GM21825 (cell line): ENCODE measurements around the gene TPT1.

Experiments
- ATAC-seq: cut with Tn5 transposase; IDR thresholded peaks from one replicate; pipeline ENCODE4 v1.9.1; 2021; ENCODE audit warnings: mild to moderate bottlenecking, moderate library complexity; ENCODE audit not compliant: unreplicated experiment

TPT1 gene

DNA sequence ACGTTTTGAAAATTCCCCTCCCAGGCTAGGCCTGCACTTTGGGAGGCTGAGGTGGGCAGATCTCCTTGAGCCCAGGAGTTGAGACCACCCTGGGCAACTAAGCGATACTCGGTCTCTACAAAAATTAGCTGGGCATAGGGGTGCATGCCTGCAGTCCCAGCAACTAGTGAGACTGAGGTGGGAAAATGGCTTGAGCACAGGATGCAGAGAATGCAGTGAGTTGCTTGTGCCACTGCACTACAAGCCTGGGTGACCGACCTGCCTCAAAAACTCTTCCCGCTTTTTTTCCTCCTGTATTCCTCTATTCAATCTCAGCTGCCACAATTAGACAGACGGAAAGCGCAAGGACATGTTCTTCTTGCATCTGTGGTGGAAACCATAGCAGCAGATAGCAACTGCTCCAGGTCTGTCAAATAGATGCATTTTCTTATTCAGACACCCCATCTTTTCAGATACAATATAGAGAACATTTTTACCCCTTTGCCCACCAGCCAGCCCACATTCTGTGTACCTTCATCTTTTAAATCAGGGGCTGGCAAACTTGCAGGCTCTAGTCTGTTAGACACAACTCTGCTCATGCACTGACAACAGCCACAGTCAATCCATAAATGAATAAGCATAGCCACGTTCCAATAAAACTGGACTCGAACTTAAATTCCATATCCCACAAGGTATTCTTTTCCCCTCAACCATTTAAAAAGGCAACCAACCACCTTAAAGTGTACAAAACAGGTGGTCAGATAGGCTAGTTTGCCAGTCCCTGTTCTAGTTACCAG is 4.8 kb downstream of the TPT1 start:
- ATAC-seq, result no peak

DNA sequence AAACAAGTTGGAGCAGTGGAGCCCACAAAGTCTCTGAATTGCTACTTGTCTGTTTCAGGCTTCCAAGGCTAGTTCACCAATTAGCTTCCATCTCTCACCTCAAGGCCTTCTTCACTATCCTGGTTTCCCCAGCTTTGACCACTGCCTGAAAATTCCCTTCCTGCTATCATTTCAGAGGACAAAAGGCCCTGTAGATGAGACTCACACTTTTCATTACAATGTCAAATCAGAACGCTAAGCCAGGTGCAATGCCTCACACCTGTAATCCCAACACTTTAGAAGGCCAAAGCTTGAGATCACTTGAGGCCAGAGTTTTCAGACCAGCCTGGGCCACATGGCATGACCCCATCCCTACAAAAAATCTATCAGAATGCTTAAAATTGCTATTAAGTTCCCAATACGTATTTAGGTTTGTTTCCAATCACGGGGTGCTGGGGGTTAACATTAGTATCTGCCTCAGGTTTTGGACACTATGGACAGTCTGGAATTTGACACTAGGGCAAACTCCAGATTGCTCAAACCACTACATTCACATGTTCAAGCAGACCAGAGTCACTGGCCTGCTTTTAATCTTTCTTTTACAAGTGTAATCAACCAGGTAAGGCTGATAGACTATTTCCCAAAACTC is 5.5 kb downstream of the TPT1 start:
- no peak for ATAC-seq

- no peak for ATAC-seq
These were observed 6.7 kb downstream of the TPT1 start for GRCh38 chr13:45333977-45334922.

DNA sequence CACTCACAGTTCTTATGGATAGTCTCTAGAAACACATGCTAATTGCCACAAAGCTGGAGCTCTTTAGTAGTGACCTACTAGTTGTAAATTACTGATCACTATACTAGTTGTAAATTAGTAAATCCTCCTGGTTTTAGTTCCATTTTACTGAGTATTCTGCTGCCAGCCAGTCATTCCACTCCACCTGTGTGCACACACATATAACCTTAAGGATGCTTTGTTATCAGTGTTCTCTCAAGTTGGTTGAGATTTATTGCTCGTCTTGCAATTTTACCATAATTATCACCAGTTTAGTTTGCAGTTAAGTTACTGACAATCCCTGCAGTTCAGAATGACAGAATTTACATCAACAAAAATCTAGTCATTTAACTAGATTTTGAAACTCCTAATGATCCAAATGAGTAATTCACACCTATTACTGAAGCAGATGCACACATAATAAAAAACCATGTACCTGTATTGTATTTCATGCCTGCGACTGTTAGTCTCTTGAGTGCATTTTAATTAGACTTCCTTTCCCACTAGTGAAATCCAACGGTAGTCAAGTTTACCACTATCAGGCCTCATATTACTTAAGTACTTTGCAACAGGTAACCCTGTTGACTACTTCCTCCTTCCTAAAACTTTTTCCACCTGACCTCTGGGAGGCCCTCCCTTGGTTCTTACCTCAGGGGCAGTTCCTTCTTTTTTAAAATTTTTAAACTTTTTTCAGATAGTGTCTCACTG is 7.6 kb downstream of the TPT1 start:
- no peak for ATAC-seq

- ATAC-seq, result no peak
These were observed 8.2 kb downstream of the TPT1 start for GRCh38 chr13:45332831-45333219.

DNA sequence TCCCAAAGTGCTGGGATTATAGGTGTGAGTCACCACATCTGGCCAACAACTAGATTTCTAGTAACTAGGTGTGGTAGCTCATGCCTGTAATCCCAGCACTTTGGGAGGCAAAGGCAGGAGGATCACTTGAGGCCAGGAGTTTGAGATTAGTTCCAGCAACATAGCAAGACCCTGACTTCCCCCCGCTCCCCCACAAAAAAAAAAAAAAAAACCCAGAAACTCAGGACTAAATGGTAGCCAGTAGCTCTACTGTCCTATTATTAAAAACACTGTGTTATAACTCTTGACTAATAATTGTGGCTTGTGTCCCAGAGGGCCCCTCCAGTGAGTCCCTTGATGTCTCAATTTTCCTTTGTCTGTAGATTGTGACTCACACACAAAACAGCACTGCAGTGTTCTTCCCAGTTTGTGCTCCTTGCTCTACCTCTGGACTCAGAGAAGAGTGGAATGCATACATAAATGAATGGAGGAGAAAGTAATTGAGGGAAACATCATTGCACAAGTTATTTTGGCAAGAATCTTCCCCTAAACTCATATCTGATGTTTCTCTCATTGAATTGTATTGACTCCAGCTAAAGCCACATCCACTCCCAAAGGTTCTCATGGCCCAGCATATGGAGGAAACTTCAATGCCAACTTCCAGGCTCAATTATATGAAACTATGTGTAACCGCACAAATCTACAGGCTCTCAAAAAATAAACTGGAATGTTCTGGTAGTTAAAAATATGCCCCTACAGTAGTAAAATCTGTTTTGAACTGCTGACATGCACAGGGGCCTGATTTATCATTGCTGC is 8.8 kb downstream of the TPT1 start:
- ATAC-seq, result no peak

GRCh38 chr13:45331692-45332035 is 9.3 kb downstream of the TPT1 start:
- no peak for ATAC-seq

DNA sequence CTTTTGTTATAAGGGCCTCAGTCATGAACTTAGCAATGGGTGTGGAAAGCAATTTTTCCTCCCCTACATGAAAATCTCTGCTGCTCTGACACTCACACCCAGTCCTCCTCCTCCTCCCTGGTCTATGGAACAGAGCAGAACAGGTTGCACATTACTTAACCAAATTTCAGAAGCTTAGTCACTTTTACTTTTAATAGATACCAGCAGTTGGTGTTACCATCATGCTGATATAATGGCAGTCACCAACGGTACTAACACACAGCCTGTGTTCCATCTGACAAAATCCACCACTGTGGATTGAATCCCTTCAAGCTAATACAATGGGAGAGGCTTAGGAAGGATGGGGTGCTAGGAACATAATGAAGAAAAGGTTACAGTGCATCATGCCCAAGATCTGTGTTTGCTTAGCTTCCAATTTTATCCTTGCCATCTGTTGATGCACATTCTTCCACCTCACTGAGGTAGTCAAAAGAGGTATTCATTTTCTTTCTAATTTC is 9.8 kb downstream of the TPT1 start:
- ATAC-seq, result no peak

DNA sequence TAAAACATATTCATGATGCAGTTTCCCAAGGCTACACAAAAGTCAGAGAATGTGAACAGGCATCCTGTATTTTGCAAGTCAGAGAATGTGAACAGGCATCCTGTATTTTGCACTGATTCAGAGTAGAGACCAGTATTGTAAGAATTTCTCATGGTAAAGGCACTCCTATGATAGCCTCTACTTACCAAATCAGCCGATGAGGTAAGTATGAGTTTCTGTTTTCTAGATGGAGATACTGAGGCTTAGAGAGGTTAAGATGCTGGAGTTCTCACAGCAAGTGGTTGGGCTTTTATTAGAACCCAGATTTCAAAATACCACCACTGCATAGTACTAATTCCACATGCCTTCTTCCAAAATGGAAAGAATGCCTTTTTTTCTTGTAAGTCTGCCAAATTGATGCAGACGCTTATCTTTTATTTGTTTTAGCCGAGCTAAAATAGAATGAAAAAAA is 12.3 kb downstream of the TPT1 start:
- ATAC-seq, result no peak

- no peak for ATAC-seq
These were observed 13.6 kb downstream of the TPT1 start for GRCh38 chr13:45327253-45327955.

DNA sequence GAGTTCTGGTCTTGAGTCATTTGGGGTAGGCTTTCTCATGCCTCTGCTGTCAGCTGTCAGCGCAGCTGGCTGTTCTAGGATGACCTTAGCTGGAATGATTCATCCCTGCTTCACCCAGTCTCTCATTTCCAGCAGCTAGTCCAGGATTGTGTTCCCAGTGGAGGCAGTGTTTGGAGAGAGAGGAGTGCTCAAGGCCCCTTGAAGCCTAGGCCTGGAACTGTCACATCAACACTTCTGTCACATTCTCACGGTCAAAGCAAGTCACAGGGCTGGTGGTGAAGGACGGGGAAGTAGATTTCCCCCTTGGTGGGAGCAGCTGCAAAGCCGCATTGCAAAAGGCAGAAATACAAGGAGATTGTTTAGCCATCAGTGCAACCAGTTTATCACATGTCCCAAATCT is 15.2 kb downstream of the TPT1 start:
- ATAC-seq, result no peak

DNA sequence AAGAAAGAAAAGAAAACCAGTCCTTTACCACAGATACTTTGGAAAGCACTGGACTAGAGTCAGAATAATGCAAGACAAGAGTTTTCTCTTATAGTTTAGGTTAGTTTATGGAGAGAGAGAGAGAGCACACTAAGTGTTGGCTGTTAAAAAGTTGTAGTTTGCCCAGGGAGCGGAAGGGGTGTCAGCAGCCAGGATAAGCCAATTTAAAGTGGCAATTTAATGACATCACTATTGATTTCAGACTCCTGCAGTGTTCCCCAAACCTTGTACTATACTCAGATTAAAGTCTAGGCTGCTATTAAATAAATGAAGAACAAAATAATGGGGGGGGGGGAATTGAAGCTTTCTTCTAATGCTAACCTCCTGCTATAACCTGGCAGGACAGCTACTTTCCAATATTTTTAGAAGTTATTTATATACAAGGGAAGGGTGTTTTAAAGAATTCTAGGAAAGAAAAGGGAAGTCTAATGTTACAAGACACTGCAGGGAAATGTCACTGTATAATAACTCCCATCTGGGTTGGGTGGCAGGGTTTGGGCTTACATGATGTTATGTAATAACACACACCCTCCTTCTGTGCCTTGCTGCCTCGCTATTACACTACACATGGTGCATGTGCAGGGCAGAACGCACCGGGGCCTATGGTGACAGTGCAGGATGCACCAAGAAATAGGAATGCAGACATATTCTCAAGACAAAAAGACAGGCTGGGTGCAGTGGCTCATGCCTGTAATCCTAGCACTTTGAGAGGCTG is 19.9 kb downstream of the TPT1 start:
- ATAC-seq, result no peak

GRCh38 chr13:45316996-45317395 is 24.0 kb downstream of the TPT1 start:
- ATAC-seq, result no peak

DNA sequence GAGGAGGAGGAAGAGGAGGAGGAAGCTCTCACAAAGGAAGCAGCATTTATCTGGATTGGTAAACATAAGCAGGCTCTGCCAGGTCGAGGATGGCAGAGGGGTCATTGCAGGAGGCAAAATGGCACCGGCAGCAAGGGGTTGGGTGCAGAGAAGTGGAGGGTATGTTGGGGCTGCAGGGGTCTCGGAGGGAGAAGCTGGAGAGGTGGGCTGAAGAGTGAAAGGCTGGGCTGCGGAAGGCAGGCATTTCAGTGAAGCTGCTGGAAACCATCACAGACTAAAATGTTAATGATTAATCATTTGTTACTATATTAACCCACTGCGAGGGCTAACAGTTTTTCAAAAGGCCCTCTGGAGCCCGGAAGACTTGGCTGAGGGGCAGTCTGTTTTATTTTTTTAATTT is 24.6 kb downstream of the TPT1 start:
- ATAC-seq, result no peak

- ATAC-seq, result no peak
These were observed 25.3 kb downstream of the TPT1 start for GRCh38 chr13:45315520-45316167.

GRCh38 chr13:45314822-45315221 is 26.2 kb downstream of the TPT1 start:
- ATAC-seq, result no peak

GRCh38 chr13:45310341-45311131 is 30.4 kb downstream of the TPT1 start:
- peak; percentile 39 for ATAC-seq
